ENCODE measurements around the gene GADL1. TPM values are rescaled to one million over a fixed set of nuclear protein-coding genes. Genes with fewer than 3 reads are reported as not detected.

Gene GADL1
- total RNA-seq, 1 donor from 2014 or later, result 0.12 TPM

DNA sequence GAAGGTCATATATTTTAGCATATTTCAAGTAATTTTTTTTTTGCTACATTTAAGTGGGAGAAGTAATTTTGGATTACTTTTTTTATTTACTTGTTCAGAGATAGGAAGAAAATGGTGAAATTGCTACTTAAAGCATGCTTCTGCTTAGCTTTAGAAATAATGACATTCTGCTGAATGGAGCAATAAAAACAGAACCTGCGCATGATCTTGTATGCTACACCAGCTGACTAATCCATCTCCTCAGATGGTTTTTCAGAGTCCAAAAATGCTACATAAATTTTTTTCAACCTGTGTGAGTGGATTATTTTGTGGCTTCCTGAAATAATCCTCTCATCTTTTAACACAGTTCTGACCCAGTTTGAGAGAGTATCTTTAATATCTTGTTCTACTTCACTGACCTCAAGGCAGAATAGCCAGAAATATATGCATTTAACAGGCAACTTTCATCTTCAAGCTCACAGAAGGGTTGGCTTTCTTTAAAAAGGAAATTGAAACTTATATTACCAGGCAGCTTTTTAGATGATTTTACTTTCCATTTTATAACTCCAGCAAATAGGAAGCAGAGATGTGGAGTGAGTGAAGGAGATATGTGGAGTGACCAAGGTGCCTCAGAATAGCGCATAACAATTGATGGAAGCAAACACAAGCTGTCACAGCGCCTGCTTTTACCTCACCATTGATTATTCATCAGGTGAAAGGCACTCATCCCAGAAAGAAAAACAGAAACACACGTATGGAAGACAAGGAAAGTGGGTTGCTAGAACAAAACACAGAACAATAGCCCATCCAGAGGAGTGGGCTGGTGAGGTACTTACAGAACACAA is 151.5 kb downstream of the GADL1 start:
- Mint-ChIP-seq H3K9me3 (no peaks in the 10 kb centered on the region), H3K4me3 (no peak overlapping the region), H3K27me3 (ENCODE audit: low read depth) (no peaks in the 10 kb centered on the region), H3K27ac (ENCODE audit: unreplicated experiment) (no peak overlapping the region), H3K36me3 (ENCODE audit: low read depth) (no peaks in the 10 kb centered on the region), H3K4me1 (no peaks in the 10 kb centered on the region)
- TF ChIP-seq, protein P1, sequence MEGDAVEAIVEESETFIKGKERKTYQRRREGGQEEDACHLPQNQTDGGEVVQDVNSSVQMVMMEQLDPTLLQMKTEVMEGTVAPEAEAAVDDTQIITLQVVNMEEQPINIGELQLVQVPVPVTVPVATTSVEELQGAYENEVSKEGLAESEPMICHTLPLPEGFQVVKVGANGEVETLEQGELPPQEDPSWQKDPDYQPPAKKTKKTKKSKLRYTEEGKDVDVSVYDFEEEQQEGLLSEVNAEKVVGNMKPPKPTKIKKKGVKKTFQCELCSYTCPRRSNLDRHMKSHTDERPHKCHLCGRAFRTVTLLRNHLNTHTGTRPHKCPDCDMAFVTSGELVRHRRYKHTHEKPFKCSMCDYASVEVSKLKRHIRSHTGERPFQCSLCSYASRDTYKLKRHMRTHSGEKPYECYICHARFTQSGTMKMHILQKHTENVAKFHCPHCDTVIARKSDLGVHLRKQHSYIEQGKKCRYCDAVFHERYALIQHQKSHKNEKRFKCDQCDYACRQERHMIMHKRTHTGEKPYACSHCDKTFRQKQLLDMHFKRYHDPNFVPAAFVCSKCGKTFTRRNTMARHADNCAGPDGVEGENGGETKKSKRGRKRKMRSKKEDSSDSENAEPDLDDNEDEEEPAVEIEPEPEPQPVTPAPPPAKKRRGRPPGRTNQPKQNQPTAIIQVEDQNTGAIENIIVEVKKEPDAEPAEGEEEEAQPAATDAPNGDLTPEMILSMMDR (conservative IDR thresholded peaks at IDR 0.05), result no peak
- DNase-seq (ENCODE audit: low read depth, low spot score), result no peak

DNA sequence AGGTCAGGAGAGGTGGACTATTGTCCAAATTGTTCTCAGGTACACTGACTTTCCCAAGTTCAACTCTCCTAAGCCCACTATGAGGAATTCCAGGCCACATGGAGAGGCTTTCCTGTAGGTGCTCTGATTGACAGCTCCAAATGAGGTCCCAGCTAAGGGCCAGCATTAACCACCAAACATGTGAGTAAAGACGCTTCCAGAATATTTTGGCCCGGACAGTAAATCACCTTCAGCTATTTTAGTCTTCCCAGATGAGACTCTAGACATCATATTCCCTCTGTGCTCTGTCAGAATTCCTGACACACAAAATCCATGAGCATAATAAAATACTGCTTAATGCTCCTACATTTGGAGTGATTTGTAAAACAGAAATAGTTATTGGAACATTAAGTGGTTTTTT is 152.6 kb downstream of the GADL1 start:
- no peak for DNase-seq (ENCODE audit: low read depth, low spot score)
- Mint-ChIP-seq H3K4me3 (no peak overlapping the region), H3K27ac (ENCODE audit: unreplicated experiment) (no peak overlapping the region), H3K4me1 (no peaks in the 10 kb centered on the region), H3K36me3 (ENCODE audit: low read depth) (no peaks in the 10 kb centered on the region), H3K9me3 (no peaks in the 10 kb centered on the region), H3K27me3 (ENCODE audit: low read depth) (no peaks in the 10 kb centered on the region)
- TF ChIP-seq, protein P1 (conservative IDR thresholded peaks at IDR 0.05), result no peak

DNA sequence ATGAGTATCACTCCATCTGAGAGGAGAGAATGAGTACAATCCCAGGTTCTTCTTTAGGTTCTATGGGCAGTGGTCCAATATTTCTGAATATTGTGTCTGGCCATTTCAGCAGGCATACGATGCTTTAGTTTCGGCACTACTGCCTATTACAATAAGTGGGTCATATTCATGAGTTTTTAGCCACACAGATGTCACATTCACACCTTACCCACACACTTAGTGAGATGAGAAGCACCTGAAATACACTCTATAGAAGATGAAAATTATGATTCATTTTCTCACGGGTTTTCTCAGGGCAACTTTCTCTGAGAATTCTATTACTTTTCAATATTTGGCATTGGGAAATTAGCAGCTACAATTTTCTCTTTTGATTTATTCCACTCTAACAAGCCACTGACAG is 155.9 kb downstream of the GADL1 start:
- Mint-ChIP-seq H3K27ac (ENCODE audit: unreplicated experiment) (no peak overlapping the region), H3K9me3 (peaks cover 3% of the 10 kb centered on the region), H3K36me3 (ENCODE audit: low read depth) (no peaks in the 10 kb centered on the region), H3K4me1 (no peaks in the 10 kb centered on the region), H3K27me3 (ENCODE audit: low read depth) (no peaks in the 10 kb centered on the region), H3K4me3 (no peak overlapping the region)
- TF ChIP-seq, protein P1 (conservative IDR thresholded peaks at IDR 0.05), result no peak
- no peak for DNase-seq (ENCODE audit: low read depth, low spot score)

DNA sequence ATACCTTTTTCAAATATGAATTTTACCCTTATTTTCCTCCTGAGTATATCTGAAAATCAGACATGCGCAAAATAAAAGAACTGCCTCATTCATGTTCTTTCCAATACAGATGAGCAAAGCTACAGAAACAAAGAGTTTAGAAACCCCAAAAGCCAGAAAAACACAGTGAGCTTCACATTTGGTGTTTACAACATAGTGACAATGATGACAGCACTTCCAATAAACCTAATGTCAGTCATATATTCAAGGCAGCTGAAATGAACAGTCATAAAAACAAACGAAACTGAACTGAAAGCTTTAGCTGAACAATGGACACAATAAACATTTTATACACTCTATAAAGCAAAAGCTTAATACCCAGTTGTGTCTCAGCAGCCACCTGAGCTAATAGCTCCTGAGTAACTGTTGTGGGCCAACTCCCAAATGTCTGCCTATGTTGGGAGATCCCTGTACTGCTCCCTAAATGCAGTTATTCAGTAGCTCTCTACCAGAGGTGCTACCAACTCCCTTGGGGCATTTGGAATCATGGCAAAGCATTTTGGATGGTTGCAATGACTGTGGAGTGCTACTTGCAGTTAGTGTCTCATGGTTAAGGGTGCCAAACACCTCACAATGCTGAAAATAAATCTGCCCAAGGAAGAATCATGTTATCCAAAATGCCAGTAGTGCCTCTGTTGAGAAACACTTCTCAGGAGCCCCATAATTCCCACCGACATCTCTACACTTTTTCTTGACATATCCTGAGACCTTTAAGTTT is 156.5 kb downstream of the GADL1 start:
- Mint-ChIP-seq H3K9me3 (peaks cover 3% of the 10 kb centered on the region), H3K27ac (ENCODE audit: unreplicated experiment) (no peak overlapping the region), H3K4me1 (no peaks in the 10 kb centered on the region), H3K36me3 (ENCODE audit: low read depth) (no peaks in the 10 kb centered on the region), H3K4me3 (no peak overlapping the region), H3K27me3 (ENCODE audit: low read depth) (no peaks in the 10 kb centered on the region)
- no peak for DNase-seq (ENCODE audit: low read depth, low spot score)
- TF ChIP-seq, protein P1 (conservative IDR thresholded peaks at IDR 0.05), result no peak

DNA sequence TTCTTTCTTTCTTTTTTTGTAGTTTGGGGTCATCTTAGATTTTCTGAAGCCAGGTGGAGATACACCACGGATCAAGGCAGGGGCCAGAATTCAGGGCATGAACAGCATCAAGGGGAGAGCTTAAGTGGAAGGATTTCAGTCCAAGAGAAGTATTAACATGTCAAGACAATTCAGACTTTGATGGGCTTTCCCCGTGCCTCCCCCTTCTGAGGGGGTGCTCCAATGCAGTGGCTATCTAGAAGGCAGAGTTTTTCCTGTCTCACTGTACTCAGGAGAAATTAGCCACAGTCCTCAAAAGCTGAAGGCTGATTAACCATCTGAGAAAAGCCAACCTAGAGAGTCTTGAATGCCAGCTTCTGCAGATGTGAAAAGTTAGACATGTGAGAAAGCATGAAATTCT is 160.8 kb downstream of the GADL1 start:
- no peaks in the 10 kb centered on the region for H3K27me3 Mint-ChIP-seq (ENCODE audit: low read depth)
- H3K4me1 Mint-ChIP-seq, result no peaks in the 10 kb centered on the region
- H3K9me3 Mint-ChIP-seq, result peaks cover 3% of the 10 kb centered on the region
- H3K27ac Mint-ChIP-seq (ENCODE audit: unreplicated experiment), result no peak overlapping the region
- no peak overlapping the region for H3K4me3 Mint-ChIP-seq
- DNase-seq (ENCODE audit: low read depth, low spot score), result no peak
- TF ChIP-seq, protein P1 (conservative IDR thresholded peaks at IDR 0.05), result no peak
- no peaks in the 10 kb centered on the region for H3K36me3 Mint-ChIP-seq (ENCODE audit: low read depth)
